Neural cell (in vitro differentiated cells): ENCODE measurements around the gene PLSCR2. TPM values are rescaled to one million over a fixed set of nuclear protein-coding genes. Genes with fewer than 3 reads are reported as not detected.

Source experiments
- H2AFZ ChIP-seq: fragments of 200-600, 300-800 bp; sonication (generic), shearing (Covaris generic); 2 replicates; pipeline ENCODE4 v1.6.0; 2014; ENCODE audit warnings: low read depth, mild to moderate bottlenecking, antibody characterized with exemption, low read length, moderate library complexity
- H3F3A ChIP-seq: fragments of 200-600 bp; shearing (Covaris generic); 2 replicates; pipeline ENCODE4 v1.6.1; 2016; ENCODE audit warnings: mild to moderate bottlenecking, moderate library complexity, mixed read lengths, antibody characterized with exemption, low read length; ENCODE audit not compliant: insufficient read depth, poor library complexity, severe bottlenecking
- H3K27ac ChIP-seq: fragments of 200-600, 300-800 bp; sonication (generic), shearing (Covaris generic); 2 replicates; pipeline ENCODE4 v1.5.1; 2014; ENCODE audit warnings: mild to moderate bottlenecking, low read length, moderate library complexity
- H3K27me3 ChIP-seq: fragments of 300-800, 200-600 bp; sonication (generic), shearing (Covaris generic); 2 replicates; pipeline ENCODE4 v1.6.0; 2014; ENCODE audit warnings: mild to moderate bottlenecking, low read depth, low read length, moderate library complexity; ENCODE audit not compliant: insufficient read depth
- H3K36me3 ChIP-seq: fragments of 300-800, 200-600 bp; sonication (generic), shearing (Covaris generic); 2 replicates; pipeline ENCODE4 v1.5.1; 2014; ENCODE audit warnings: mild to moderate bottlenecking, antibody characterized with exemption, low read length, moderate library complexity; ENCODE audit not compliant: insufficient read depth
- H3K4me2 ChIP-seq: fragments of 300-800, 200-600 bp; sonication (generic), shearing (Covaris generic); 2 replicates; pipeline ENCODE4 v1.6.0; 2014; ENCODE audit warnings: mild to moderate bottlenecking, low read length
- H3K4me3 ChIP-seq: fragments of 300-800, 200-600 bp; sonication (generic), shearing (Covaris generic); 2 replicates; pipeline ENCODE4 v1.5.1; 2014; ENCODE audit warnings: mild to moderate bottlenecking, low read length, moderate library complexity
- H3K79me2 ChIP-seq: fragments of 200-600 bp; shearing (Covaris generic); replicated peaks from 2 replicates; pipeline ENCODE4 v1.6.0; 2014; ENCODE audit warnings: mild to moderate bottlenecking, low read length, moderate library complexity; ENCODE audit not compliant: insufficient read depth
- H3K9ac ChIP-seq: fragments of 300-800, 200-600 bp; sonication (generic), shearing (Covaris generic); 2 replicates; pipeline ENCODE4 v1.6.1; 2016; ENCODE audit warnings: mild to moderate bottlenecking, low read length, mixed read lengths
- H3K9me2 ChIP-seq: fragments of 200-600 bp; shearing (Covaris generic); 2 replicates; pipeline ENCODE4 v1.6.1; 2016; ENCODE audit warnings: mild to moderate bottlenecking, low read length, mixed read lengths; ENCODE audit not compliant: insufficient read depth
- H3K9me3 ChIP-seq: fragments of 200-600, 300-800 bp; sonication (generic), shearing (Covaris generic); 2 replicates; pipeline ENCODE4 v1.6.1; 2016; ENCODE audit warnings: mild to moderate bottlenecking, mixed run types, low read length, moderate library complexity, mixed read lengths
- H4K20me1 ChIP-seq: fragments of 200-600 bp; shearing (Covaris generic); 2 replicates; pipeline ENCODE4 v1.6.1; 2016; ENCODE audit warnings: mild to moderate bottlenecking, mixed run types; ENCODE audit not compliant: insufficient read depth
- CTCF ChIP-seq: fragments of 450-650 bp; IDR thresholded peaks from 2 replicates; pipeline ENCODE4 v1.5.1; 2014; ENCODE audit warnings: antibody characterized with exemption, mild to moderate bottlenecking, moderate library complexity; ENCODE audit not compliant: poor library complexity, severe bottlenecking
- EP300 ChIP-seq: fragments of 450-650 bp; conservative IDR thresholded peaks from 2 replicates; pipeline ENCODE4 v1.6.1; 2014; ENCODE audit warnings: antibody characterized with exemption, mild to moderate bottlenecking, moderate library complexity; ENCODE audit not compliant: poor library complexity, severe bottlenecking
- EZH2 ChIP-seq: fragments of 200-600, 300-800 bp; shearing (Covaris generic), sonication (generic); IDR thresholded peaks from 2 replicates; pipeline ENCODE4 v1.6.1; 2014; ENCODE audit warnings: antibody characterized with exemption, low read length, borderline replicate concordance, mild to moderate bottlenecking; ENCODE audit not compliant: insufficient read depth, poor library complexity, severe bottlenecking
- MXI1 ChIP-seq: fragments of 450-650 bp; conservative IDR thresholded peaks from 2 replicates; pipeline ENCODE4 v1.6.1; 2014; ENCODE audit warnings: antibody characterized with exemption, mild to moderate bottlenecking; ENCODE audit not compliant: poor library complexity, severe bottlenecking
- POLR2AphosphoS5 ChIP-seq: IDR thresholded peaks from 2 replicates; pipeline ENCODE4 v1.6.1; 2012
- RAD21 ChIP-seq: fragments of 450-650 bp; conservative IDR thresholded peaks from 2 replicates; pipeline ENCODE4 v1.6.1; 2014; ENCODE audit warnings: antibody characterized with exemption, mild to moderate bottlenecking, moderate library complexity
- REST ChIP-seq: IDR thresholded peaks from 2 replicates; pipeline ENCODE4 v1.6.1; 2012; ENCODE audit warnings: borderline replicate concordance
- SMC3 ChIP-seq: fragments of 450-650 bp; conservative IDR thresholded peaks from 2 replicates; pipeline ENCODE4 v1.6.1; 2014; ENCODE audit warnings: antibody characterized with exemption, mild to moderate bottlenecking, moderate library complexity; ENCODE audit not compliant: poor library complexity
- TAF1 ChIP-seq: IDR thresholded peaks from 2 replicates; pipeline ENCODE4 v1.6.1; 2012; ENCODE audit warnings: low read depth
- polyA plus RNA-seq: library from polyadenylated mRNA; depleted of rRNA; stranded (reverse); fragments of >200 nt; gene quantifications from 2 replicates; pipeline ENCODE4 v1.2.3, GENCODE V29; 2014

PLSCR2 gene
- polyA plus RNA-seq, 1 donor from 2014 or later, result not detected

GRCh38 chr3:146493761-146494160 lies 24.4 kb upstream of the PLSCR2 start:
- TF ChIP-seq RAD21 (no peak), EP300 (no peak), MXI1 (no peak), SMC3 (no peak), POLR2AphosphoS5 (no peak), EZH2 (no peak), TAF1 (no peak), CTCF (no peak), REST (no peak)
- Histone ChIP-seq H3K9me2 (no peaks in the 10 kb centered on the region), H4K20me1 (no peaks in the 10 kb centered on the region), H3K4me3 (no peak overlapping the region), H3K9me3 (no peaks in the 10 kb centered on the region), H3K4me2 (no peak overlapping the region), H2AFZ (no peak overlapping the region), H3F3A (no peaks in the 10 kb centered on the region), H3K27ac (no peak overlapping the region), H3K27me3 (no peaks in the 10 kb centered on the region), H3K9ac (no peak overlapping the region), H3K36me3 (no peaks in the 10 kb centered on the region), H3K79me2 (no peaks in the 10 kb centered on the region)

DNA sequence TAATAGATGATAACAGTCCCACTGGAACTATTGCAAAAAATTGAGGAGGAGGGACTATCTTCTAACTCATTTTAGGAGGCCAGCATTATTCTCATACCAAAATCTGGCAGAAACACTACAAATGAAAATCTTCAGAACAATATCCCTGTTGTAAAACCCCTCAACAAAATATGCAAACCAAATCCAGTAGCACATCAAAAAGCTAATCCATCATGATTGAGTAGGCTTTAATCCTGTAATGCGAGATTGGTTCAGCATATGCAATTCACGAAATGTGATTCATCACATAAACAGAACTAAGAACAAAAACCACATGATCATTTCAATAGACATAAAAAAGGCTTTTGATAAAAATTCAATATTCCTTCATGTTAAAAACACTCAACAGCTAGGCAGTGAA lies 23.9 kb upstream of the PLSCR2 start:
- Histone ChIP-seq H3K9ac (no peak overlapping the region), H2AFZ (no peak overlapping the region), H3K4me2 (no peak overlapping the region), H3K79me2 (no peaks in the 10 kb centered on the region), H3K27me3 (no peaks in the 10 kb centered on the region), H4K20me1 (no peaks in the 10 kb centered on the region), H3K27ac (no peak overlapping the region), H3K4me3 (no peak overlapping the region), H3K36me3 (no peaks in the 10 kb centered on the region), H3K9me3 (no peaks in the 10 kb centered on the region), H3K9me2 (no peaks in the 10 kb centered on the region), H3F3A (no peaks in the 10 kb centered on the region)
- TF ChIP-seq POLR2AphosphoS5, result no peak
- TF ChIP-seq EZH2, result no peak
- no peak for TF ChIP-seq SMC3
- no peak for TF ChIP-seq REST
- TF ChIP-seq RAD21, result no peak
- no peak for TF ChIP-seq MXI1
- no peak for TF ChIP-seq TAF1
- TF ChIP-seq EP300, result no peak
- no peak for TF ChIP-seq CTCF
